GM12801 (cell line): ENCODE data around the gene KRTAP12-2.
"Not testable (repeated sequence)": the region's sequence is repeated elsewhere in the genome, so short reads cannot be mapped to it uniquely, and the experiment has no call there.

Experiments
- CTCF ChIP-seq: IDR thresholded peaks from one replicate; pipeline ENCODE4 v1.5.1; 2011; ENCODE audit warnings: control low read depth; ENCODE audit not compliant: insufficient read length; ENCODE audit errors: extremely low read depth

The KRTAP12-2 gene

GRCh38 chr21:44648557-44649311 is 18.0 kb downstream of the KRTAP12-2 start:
- TF ChIP-seq CTCF, result no peak

GRCh38 chr21:44647222-44647552 is 19.5 kb downstream of the KRTAP12-2 start:
- no peak for TF ChIP-seq CTCF

- not testable (repeated sequence) for TF ChIP-seq CTCF
Measured at GRCh38 chr21:44646366-44647221, 20.1 kb downstream of the KRTAP12-2 start, which contains the start of gene KRTAP10-11. Gene KRTAP10-11 (plus strand): TSS chr21:44646414. CDS start chr21:44646459, 45 bp downstream.

- no peak for TF ChIP-seq CTCF
Measured at GRCh38 chr21:44644878-44645277, 21.8 kb downstream of the KRTAP12-2 start.

- no peak for TF ChIP-seq CTCF
Measured at GRCh38 chr21:44643741-44644310, 22.9 kb downstream of the KRTAP12-2 start.

- no peak for TF ChIP-seq CTCF
Measured at GRCh38 chr21:44640761-44641160, 26.0 kb downstream of the KRTAP12-2 start.

- TF ChIP-seq CTCF, result no peak
Measured at GRCh38 chr21:44639331-44639655, 27.4 kb downstream of the KRTAP12-2 start.
